ENCODE measurements around the gene NLN.

The NLN gene

GRCh38 chr5:65739162-65739561 lies 17.2 kb downstream of the NLN start:
- Histone ChIP-seq H2AFZ (ENCODE audit: low read depth, low read length) (no peak overlapping the region), H3K36me3 (ENCODE audit: insufficient read depth, low read length) (no peaks in the 10 kb centered on the region), H3K79me2 (ENCODE audit: insufficient read depth, low read length) (peaks cover 5% of the 10 kb centered on the region; the same call in 1 of the 2 replicates), H4K20me1 (ENCODE audit: insufficient read depth, low read length) (no peaks in the 10 kb centered on the region), H3K9me3 (ENCODE audit: insufficient read depth, low read length, severe bottlenecking) (no peaks in the 10 kb centered on the region), H3K27me3 (ENCODE audit: insufficient read depth, low read length, poor library complexity) (no peaks in the 10 kb centered on the region), H3K9ac (ENCODE audit: low read depth, low read length) (no peak overlapping the region), H3K27ac (ENCODE audit: low read length) (no peak overlapping the region), H3K4me3 (ENCODE audit: low read depth in 1 of 2, low read length in 2 of 2) (no peak overlapping the region), H3K4me1 (ENCODE audit: insufficient read depth, low read length) (no peaks in the 10 kb centered on the region), H3K4me2 (ENCODE audit: insufficient read depth, low read length) (no peak overlapping the region)
- TF ChIP-seq EZH2 (IDR thresholded peaks at IDR 0.05; ENCODE audit: borderline replicate concordance, low read depth, low read length, severe bottlenecking), result no peak
- TF ChIP-seq CTCF (IDR thresholded peaks at IDR 0.05; ENCODE audit: borderline replicate concordance, extremely low read depth, low read length, poor library complexity, severe bottlenecking), result no peak
- DNase-seq (no peak), ATAC-seq (ENCODE audit: insufficient read depth, low read depth) (no peak)

GRCh38 chr5:65742565-65743231 lies 20.7 kb downstream of the NLN start:
- Histone ChIP-seq H3K4me3 (ENCODE audit: low read depth in 1 of 2, low read length in 2 of 2) (no peak overlapping the region), H3K4me1 (ENCODE audit: insufficient read depth, low read length) (no peaks in the 10 kb centered on the region), H3K9ac (ENCODE audit: low read depth, low read length) (no peak overlapping the region), H3K79me2 (ENCODE audit: insufficient read depth, low read length) (0 out of 2 replicates have a peak, but pooled peaks cover 5% of the 10 kb centered on the region), H3K36me3 (ENCODE audit: insufficient read depth, low read length) (no peaks in the 10 kb centered on the region), H3K27ac (ENCODE audit: low read length) (no peak overlapping the region), H3K9me3 (ENCODE audit: insufficient read depth, low read length, severe bottlenecking) (no peaks in the 10 kb centered on the region), H3K4me2 (ENCODE audit: insufficient read depth, low read length) (no peak overlapping the region), H4K20me1 (ENCODE audit: insufficient read depth, low read length) (no peaks in the 10 kb centered on the region), H3K27me3 (ENCODE audit: insufficient read depth, low read length, poor library complexity) (no peaks in the 10 kb centered on the region), H2AFZ (ENCODE audit: low read depth, low read length) (no peak overlapping the region)
- ATAC-seq (ENCODE audit: insufficient read depth, low read depth), result peak; percentile 78
- peak; percentile 71 for TF ChIP-seq CTCF (IDR thresholded peaks at IDR 0.05; ENCODE audit: borderline replicate concordance, extremely low read depth, low read length, poor library complexity, severe bottlenecking)
- TF ChIP-seq EZH2 (IDR thresholded peaks at IDR 0.05; ENCODE audit: borderline replicate concordance, low read depth, low read length, severe bottlenecking), result no peak
- DNase-seq, result peak; percentile 41

GRCh38 chr5:65749221-65749844 lies 27.3 kb downstream of the NLN start:
- Histone ChIP-seq H2AFZ (ENCODE audit: low read depth, low read length) (no peak overlapping the region), H3K4me2 (ENCODE audit: insufficient read depth, low read length) (no peak overlapping the region), H4K20me1 (ENCODE audit: insufficient read depth, low read length) (no peaks in the 10 kb centered on the region; the same call in 1 of the 2 replicates), H3K27me3 (ENCODE audit: insufficient read depth, low read length, poor library complexity) (no peaks in the 10 kb centered on the region), H3K9ac (ENCODE audit: low read depth, low read length) (no peak overlapping the region), H3K9me3 (ENCODE audit: insufficient read depth, low read length, severe bottlenecking) (no peaks in the 10 kb centered on the region), H3K4me3 (ENCODE audit: low read depth in 1 of 2, low read length in 2 of 2) (no peak overlapping the region), H3K4me1 (ENCODE audit: insufficient read depth, low read length) (no peaks in the 10 kb centered on the region), H3K79me2 (ENCODE audit: insufficient read depth, low read length) (no peaks in the 10 kb centered on the region), H3K36me3 (ENCODE audit: insufficient read depth, low read length) (no peaks in the 10 kb centered on the region), H3K27ac (ENCODE audit: low read length) (no peak overlapping the region)
- DNase-seq, result no peak
- no peak for ATAC-seq (ENCODE audit: insufficient read depth, low read depth)
- no peak for TF ChIP-seq CTCF (IDR thresholded peaks at IDR 0.05; ENCODE audit: borderline replicate concordance, extremely low read depth, low read length, poor library complexity, severe bottlenecking)
- TF ChIP-seq EZH2 (IDR thresholded peaks at IDR 0.05; ENCODE audit: borderline replicate concordance, low read depth, low read length, severe bottlenecking), result no peak

All from DND-41 (cell line).